Fibroblast of pulmonary artery (primary cell): ENCODE measurements around the gene TTC3.

Experiments
- DNase-seq: peaks from one replicate; pipeline ENCODE4 v3.0.0-alpha.2; 2010; ENCODE audit warnings: low read depth
- H3K4me3 ChIP-seq: replicated peaks from 2 replicates; pipeline ENCODE4 v1.5.1; 2011; ENCODE audit warnings: low read depth, mild to moderate bottlenecking, control low read depth, low read length, moderate library complexity
- CTCF ChIP-seq: IDR thresholded peaks from 2 replicates; pipeline ENCODE4 v1.5.1; 2011; ENCODE audit warnings: mild to moderate bottlenecking, control low read depth, low read length, inconsistent platforms; ENCODE audit errors: missing control alignments

TTC3 gene

GRCh38 chr21:37176716-37177115, 103.7 kb downstream of the TTC3 start:
- H3K4me3 ChIP-seq: no peak overlapping the region
- no peak for DNase-seq
- TF ChIP-seq CTCF: no peak

DNA sequence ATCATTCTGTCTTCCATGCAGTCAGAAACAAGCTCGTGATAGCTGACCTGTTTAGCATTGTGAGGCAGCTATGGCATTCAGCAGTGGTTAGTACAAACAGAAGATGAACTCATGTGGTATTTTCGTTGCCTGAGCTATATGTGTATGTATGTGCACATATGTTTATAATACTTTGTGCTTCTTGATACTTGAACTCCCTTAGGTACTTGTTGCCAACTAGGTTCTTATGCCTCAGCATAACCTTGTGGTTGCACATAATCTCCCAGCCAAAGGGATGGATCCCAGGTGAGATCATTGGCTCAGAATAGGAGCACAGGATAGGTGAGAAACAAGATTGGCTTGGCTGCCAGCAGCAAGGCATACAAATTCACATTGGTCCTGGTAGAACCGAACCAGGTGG, 108.0 kb downstream of the TTC3 start:
- TF ChIP-seq CTCF: no peak
- H3K4me3 ChIP-seq: no peak overlapping the region
- no peak for DNase-seq

DNA sequence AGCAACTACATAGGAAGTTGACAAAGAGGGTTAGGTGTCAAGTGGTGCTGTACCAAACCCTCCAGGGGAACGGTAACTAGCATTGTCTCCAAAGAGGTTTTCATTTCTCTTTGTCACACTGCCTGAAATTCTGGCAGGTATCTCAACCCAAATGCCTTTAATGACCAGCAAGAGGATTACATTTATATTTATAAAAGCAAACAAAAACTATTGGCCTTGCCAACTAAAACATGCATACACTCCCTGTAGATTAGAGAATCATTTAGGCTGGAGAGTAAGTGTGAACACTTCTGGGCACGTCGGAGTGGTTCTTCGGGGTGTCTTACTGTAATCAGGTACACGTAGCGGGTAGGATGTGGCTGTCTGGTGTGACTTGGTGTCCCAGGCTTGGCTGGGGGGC, 109.2 kb downstream of the TTC3 start:
- no peak for TF ChIP-seq CTCF
- no peak for DNase-seq
- no peak overlapping the region for H3K4me3 ChIP-seq

DNA sequence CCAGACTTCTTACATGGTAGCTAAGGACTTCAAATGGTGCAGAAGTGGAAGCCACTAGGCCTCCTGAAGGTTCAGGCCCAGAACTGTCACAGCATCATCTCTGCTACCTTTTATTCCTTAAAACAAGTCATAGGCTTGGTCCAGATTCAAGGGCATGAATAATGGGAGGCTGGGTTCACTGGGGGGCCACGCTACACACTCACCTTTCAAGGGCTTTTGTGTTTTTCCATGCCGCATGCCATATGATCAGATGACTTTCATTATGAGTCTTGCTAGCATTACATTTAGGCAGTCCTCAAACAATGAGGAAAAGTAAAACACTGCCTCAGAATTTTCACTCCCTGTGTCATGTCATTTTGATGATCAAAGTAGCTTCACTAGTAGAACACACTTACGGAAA, 110.7 kb downstream of the TTC3 start:
- H3K4me3 ChIP-seq: no peak overlapping the region
- DNase-seq: no peak
- no peak for TF ChIP-seq CTCF

- no peak for DNase-seq
- no peak for TF ChIP-seq CTCF
- no peak overlapping the region for H3K4me3 ChIP-seq
These were observed 111.9 kb downstream of the TTC3 start for GRCh38 chr21:37184784-37185593.

- DNase-seq: no peak
- H3K4me3 ChIP-seq: no peak overlapping the region
- no peak for TF ChIP-seq CTCF
These were observed 113.9 kb downstream of the TTC3 start for GRCh38 chr21:37186983-37187382.

GRCh38 chr21:37188825-37189224, 115.8 kb downstream of the TTC3 start:
- no peak overlapping the region for H3K4me3 ChIP-seq
- TF ChIP-seq CTCF: no peak
- no peak for DNase-seq
